Tibial artery (tissue), 4 donors: ENCODE measurements around the gene LPO.

ENCODE experiments used
- DNase-seq, 2 donors: peaks; one replicate each; pipeline ENCODE4 v3.0.0-alpha.2; 2019
- H3K27ac ChIP-seq, 2 donors: fragments of 200-600 bp; sonication (generic) in 1 of 2; 1 replicate in 1 of 2; 2 replicates in 1 of 2; pipeline ENCODE4 v1.5.1; 2018 to 2019; ENCODE audit warnings: mild to moderate bottlenecking in 1 of 2
- H3K27me3 ChIP-seq, 2 donors: fragments of 200-600 bp; sonication (generic) in 1 of 2; one replicate each; pipeline versions ENCODE4 v1.5.1 to v1.6.0; 2016 to 2019
- H3K36me3 ChIP-seq, 3 donors: fragments of 200-600 bp; sonication (generic) in 2 of 3; one replicate each; pipeline ENCODE4 v1.5.1; 2016 to 2019; ENCODE audit warnings: mild to moderate bottlenecking in 2 of 3
- H3K4me1 ChIP-seq, 4 donors: fragments of 200-600 bp; sonication (generic) in 2 of 4; 1 replicate in 3 of 4; 2 replicates in 1 of 4; pipeline ENCODE4 v1.5.1; 2016 to 2019
- H3K4me3 ChIP-seq, 2 donors: fragments of 200-600 bp; sonication (generic) in 1 of 2; 1 replicate in 1 of 2; 2 replicates in 1 of 2; pipeline ENCODE4 v1.5.1; 2018 to 2019; ENCODE audit warnings: mild to moderate bottlenecking in 2 of 2
- H3K9me3 ChIP-seq, 3 donors: fragments of 200-600 bp; sonication (generic) in 1 of 3; one replicate each; pipeline ENCODE4 v1.5.1; 2016 to 2019
- CTCF ChIP-seq, 2 experiments: fragments of 200-600 bp in 1 of 2; fragments of 450-650 bp in 1 of 2; IDR thresholded peaks; one replicate each; pipeline ENCODE4 v1.5.1; 2017 to 2019; ENCODE audit warnings: antibody characterized with exemption in 2 of 2, mild to moderate bottlenecking in 1 of 2, moderate library complexity in 1 of 2
- intact Hi-C: fragments of 100-400 bp; cut with DNase I; formaldehyde crosslinking; loops from one replicate; pipeline ENCODE4 v1.15.0; 2023; ENCODE audit warnings: low total_unique reads

The LPO gene

GRCh38 chr17:58267347-58268324, 29.3 kb downstream of the LPO start:
- no peak for TF ChIP-seq CTCF (IDR thresholded peaks at IDR 0.05)
- Histone ChIP-seq H3K4me3 (no peak overlapping the region), H3K27ac (no peak overlapping the region), H3K9me3 (no peaks in the 10 kb centered on the region), H3K36me3 (no peaks in the 10 kb centered on the region), H3K4me1 (no peaks in the 10 kb centered on the region), H3K27me3 (peaks cover 0 to 26% of the 10 kb centered on the region in 2 donors)
- no peak for DNase-seq
- intact Hi-C loops: no loop called here

GRCh38 chr17:58268326-58268725, 29.9 kb downstream of the LPO start:
- Histone ChIP-seq H3K4me3 (no peak overlapping the region), H3K9me3 (no peaks in the 10 kb centered on the region), H3K4me1 (no peaks in the 10 kb centered on the region), H3K36me3 (no peaks in the 10 kb centered on the region), H3K27ac (no peak overlapping the region), H3K27me3 (peaks cover 0 to 27% of the 10 kb centered on the region in 2 donors)
- intact Hi-C loops: no loop called here
- DNase-seq: no peak
- no peak for TF ChIP-seq CTCF (IDR thresholded peaks at IDR 0.05)

GRCh38 chr17:58268774-58269556, 30.6 kb downstream of the LPO start:
- Histone ChIP-seq H3K36me3 (no peaks in the 10 kb centered on the region), H3K4me3 (no peak overlapping the region), H3K4me1 (no peaks in the 10 kb centered on the region), H3K27ac (no peak overlapping the region), H3K27me3 (peaks cover 0 to 24% of the 10 kb centered on the region in 2 donors), H3K9me3 (no peaks in the 10 kb centered on the region)
- TF ChIP-seq CTCF (IDR thresholded peaks at IDR 0.05): no peak
- intact Hi-C loops: no loop called here
- DNase-seq: no peak

- Histone ChIP-seq H3K4me1 (no peaks in the 10 kb centered on the region), H3K36me3 (no peaks in the 10 kb centered on the region), H3K4me3 (no peak overlapping the region), H3K9me3 (no peaks in the 10 kb centered on the region), H3K27ac (no peak overlapping the region), H3K27me3 (peaks cover 0 to 18% of the 10 kb centered on the region in 2 donors)
- intact Hi-C loops: no loop called here
- no peak for TF ChIP-seq CTCF (IDR thresholded peaks at IDR 0.05)
- DNase-seq: no peak
Measured at GRCh38 chr17:58269557-58270291, 31.3 kb downstream of the LPO start.

GRCh38 chr17:58270476-58271215, 32.3 kb downstream of the LPO start:
- intact Hi-C loops: no loop called here
- TF ChIP-seq CTCF (IDR thresholded peaks at IDR 0.05): no peak
- no peaks in the 10 kb centered on the region for H3K36me3 ChIP-seq
- H3K9me3 ChIP-seq: no peaks in the 10 kb centered on the region
- DNase-seq: no peak
- H3K27ac ChIP-seq: no peak overlapping the region
- H3K4me1 ChIP-seq: no peaks in the 10 kb centered on the region
- peaks cover 0 to 15% of the 10 kb centered on the region in 2 donors for H3K27me3 ChIP-seq
- no peak overlapping the region for H3K4me3 ChIP-seq
